ENCODE measurements around the gene APEX1.
"Not testable (repeated sequence)": the region's sequence is repeated elsewhere in the genome, so short reads cannot be mapped to it uniquely, and the experiment has no call there.

- not testable (repeated sequence) for TF ChIP-seq CTCF (IDR thresholded peaks at IDR 0.05; ENCODE audit: low read depth, low read length, poor library complexity, severe bottlenecking); EZH2phosphoT487 (IDR thresholded peaks at IDR 0.05; ENCODE audit: borderline replicate concordance, low read length)
Observed at GRCh38 chr14:20506276-20506675, 51.2 kb downstream of the APEX1 start.
